ENCODE measurements around the gene MTIF3.

GRCh38 chr13:27496006-27496405 lies 45.6 kb upstream of the MTIF3 start:
- TF ChIP-seq CTCF (conservative IDR thresholded peaks at IDR 0.05 in 1 of 2, IDR thresholded peaks at IDR 0.05 in 1 of 2; ENCODE audit: extremely low read depth in 1 of 2, insufficient read depth in 1 of 2, low read depth in 1 of 2, low read length in 2 of 2): no peak
- TF ChIP-seq EZH2 (IDR thresholded peaks at IDR 0.05; ENCODE audit: borderline replicate concordance, low read length): no peak
